C4-2B (cell line): ENCODE data around the gene CTAGE1.

Source experiments
- ZFX ChIP-seq: fragments of 450-650 bp; IDR thresholded peaks from 2 replicates; pipeline ENCODE4 v1.6.1; 2017
- TF ChIP-seq, protein P1 (sequence below): fragments of 450-650 bp; conservative IDR thresholded peaks from 2 replicates; pipeline ENCODE4 v1.5.1; 2017; ENCODE audit warnings: mild to moderate bottlenecking

DNA sequence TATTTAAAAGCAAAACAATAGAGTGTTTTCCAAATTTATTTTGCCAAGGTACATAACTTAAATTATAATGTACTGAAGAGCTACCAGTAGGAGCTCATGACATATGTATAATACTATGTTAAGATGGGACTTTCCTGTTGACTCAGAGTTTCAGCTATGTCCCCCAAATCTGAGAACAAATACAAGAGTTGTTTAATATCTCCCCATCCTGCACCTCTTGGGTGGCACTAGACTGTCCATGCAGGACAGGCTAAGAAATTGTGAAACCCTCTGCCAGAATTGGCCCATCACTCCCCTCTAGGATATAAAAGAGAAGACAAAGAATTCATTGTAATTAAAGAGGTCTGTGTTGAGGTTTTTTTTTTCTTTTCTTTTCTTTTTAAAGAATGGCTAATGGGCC, 21.7 kb upstream of the CTAGE1 start:
- TF ChIP-seq, protein P1, sequence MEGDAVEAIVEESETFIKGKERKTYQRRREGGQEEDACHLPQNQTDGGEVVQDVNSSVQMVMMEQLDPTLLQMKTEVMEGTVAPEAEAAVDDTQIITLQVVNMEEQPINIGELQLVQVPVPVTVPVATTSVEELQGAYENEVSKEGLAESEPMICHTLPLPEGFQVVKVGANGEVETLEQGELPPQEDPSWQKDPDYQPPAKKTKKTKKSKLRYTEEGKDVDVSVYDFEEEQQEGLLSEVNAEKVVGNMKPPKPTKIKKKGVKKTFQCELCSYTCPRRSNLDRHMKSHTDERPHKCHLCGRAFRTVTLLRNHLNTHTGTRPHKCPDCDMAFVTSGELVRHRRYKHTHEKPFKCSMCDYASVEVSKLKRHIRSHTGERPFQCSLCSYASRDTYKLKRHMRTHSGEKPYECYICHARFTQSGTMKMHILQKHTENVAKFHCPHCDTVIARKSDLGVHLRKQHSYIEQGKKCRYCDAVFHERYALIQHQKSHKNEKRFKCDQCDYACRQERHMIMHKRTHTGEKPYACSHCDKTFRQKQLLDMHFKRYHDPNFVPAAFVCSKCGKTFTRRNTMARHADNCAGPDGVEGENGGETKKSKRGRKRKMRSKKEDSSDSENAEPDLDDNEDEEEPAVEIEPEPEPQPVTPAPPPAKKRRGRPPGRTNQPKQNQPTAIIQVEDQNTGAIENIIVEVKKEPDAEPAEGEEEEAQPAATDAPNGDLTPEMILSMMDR = no peak
- no peak for TF ChIP-seq ZFX
